ENCODE measurements around the gene MOCOS. TPM values are rescaled to one million over a fixed set of nuclear protein-coding genes. Genes with fewer than 3 reads are reported as not detected.

MOCOS gene
- total RNA-seq, 1 experiment from 2014 or later, result 3.0 TPM

GRCh38 chr18:36269157-36269556, 81.9 kb downstream of the MOCOS start:
- no peaks in the 10 kb centered on the region for H3K36me3 ChIP-seq (ENCODE audit: control insufficient read depth, insufficient read depth, low read length)
- H3K4me1 ChIP-seq (ENCODE audit: control insufficient read depth, insufficient read depth, low read length), result no peaks in the 10 kb centered on the region
- TF ChIP-seq SIN3A (IDR thresholded peaks at IDR 0.05; ENCODE audit: borderline replicate concordance, insufficient read depth, low read depth, low read length) (no peak), POLR2AphosphoS5 (IDR thresholded peaks at IDR 0.05; ENCODE audit: low read depth, low read length) (no peak), TCF7L2 (IDR thresholded peaks at IDR 0.05; ENCODE audit: low read depth, low read length) (no peak), REST (IDR thresholded peaks at IDR 0.05; ENCODE audit: insufficient read depth in 1 of 2, low read depth in 2 of 2, low read length in 1 of 2) (no peak)
- TF ChIP-seq, protein P1, sequence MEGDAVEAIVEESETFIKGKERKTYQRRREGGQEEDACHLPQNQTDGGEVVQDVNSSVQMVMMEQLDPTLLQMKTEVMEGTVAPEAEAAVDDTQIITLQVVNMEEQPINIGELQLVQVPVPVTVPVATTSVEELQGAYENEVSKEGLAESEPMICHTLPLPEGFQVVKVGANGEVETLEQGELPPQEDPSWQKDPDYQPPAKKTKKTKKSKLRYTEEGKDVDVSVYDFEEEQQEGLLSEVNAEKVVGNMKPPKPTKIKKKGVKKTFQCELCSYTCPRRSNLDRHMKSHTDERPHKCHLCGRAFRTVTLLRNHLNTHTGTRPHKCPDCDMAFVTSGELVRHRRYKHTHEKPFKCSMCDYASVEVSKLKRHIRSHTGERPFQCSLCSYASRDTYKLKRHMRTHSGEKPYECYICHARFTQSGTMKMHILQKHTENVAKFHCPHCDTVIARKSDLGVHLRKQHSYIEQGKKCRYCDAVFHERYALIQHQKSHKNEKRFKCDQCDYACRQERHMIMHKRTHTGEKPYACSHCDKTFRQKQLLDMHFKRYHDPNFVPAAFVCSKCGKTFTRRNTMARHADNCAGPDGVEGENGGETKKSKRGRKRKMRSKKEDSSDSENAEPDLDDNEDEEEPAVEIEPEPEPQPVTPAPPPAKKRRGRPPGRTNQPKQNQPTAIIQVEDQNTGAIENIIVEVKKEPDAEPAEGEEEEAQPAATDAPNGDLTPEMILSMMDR (IDR thresholded peaks at IDR 0.05), result no peak
- H3K27me3 ChIP-seq (ENCODE audit: control insufficient read depth, insufficient read depth, low read length), result no peaks in the 10 kb centered on the region
- in situ Hi-C loops (cut with HindIII; ENCODE audit: low pct_unique_long_range_greater_than_20kb, low sequenced_read_pairs), result no loop called here
- ATAC-seq (no peak), DNase-seq (ENCODE audit: low read depth, low spot score) (no peak)
- no TSS peak for BruUV-seq (replicated peaks)
- ChIA-PET POLR2A (no interaction called here), CTCF (no interaction called here)
- intact Hi-C loops (cut with micrococcal nuclease; ENCODE audit: unreplicated experiment), result no loop called here
- H3K9me3 ChIP-seq (ENCODE audit: control insufficient read depth, insufficient read depth, low read depth, low read length), result no peaks in the 10 kb centered on the region
- H3K4me3 ChIP-seq (ENCODE audit: low read depth in 2 of 2, low read length in 2 of 2), result no peak overlapping the region
- H3K27ac ChIP-seq (ENCODE audit: low read length), result no peak overlapping the region

DNA sequence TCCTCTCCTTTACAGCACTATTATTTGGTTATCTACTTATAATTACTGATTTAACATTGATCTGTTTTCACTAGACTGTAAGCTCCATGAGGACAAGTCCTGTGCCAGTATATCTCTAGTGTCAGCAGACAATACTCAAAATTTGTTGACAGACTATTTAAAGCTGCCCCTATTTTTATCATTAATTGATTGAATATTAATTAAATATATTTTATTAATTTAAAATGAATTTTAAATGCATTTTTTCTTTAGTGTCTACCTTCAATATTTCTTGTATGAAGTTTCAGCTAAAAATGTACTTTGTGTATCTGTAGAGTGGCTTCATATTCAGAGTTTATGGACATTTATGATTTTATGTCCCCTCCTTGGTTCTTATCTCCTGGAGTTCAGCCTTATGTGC, 83.9 kb downstream of the MOCOS start:
- DNase-seq (ENCODE audit: low read depth, low spot score) (no peak), ATAC-seq (no peak)
- in situ Hi-C loops (cut with HindIII; ENCODE audit: low pct_unique_long_range_greater_than_20kb, low sequenced_read_pairs) (no loop called here), intact Hi-C loops (cut with micrococcal nuclease; ENCODE audit: unreplicated experiment) (no loop called here)
- Histone ChIP-seq H3K27me3 (ENCODE audit: control insufficient read depth, insufficient read depth, low read length) (no peaks in the 10 kb centered on the region), H3K36me3 (ENCODE audit: control insufficient read depth, insufficient read depth, low read length) (no peaks in the 10 kb centered on the region), H3K4me1 (ENCODE audit: control insufficient read depth, insufficient read depth, low read length) (no peaks in the 10 kb centered on the region), H3K9me3 (ENCODE audit: control insufficient read depth, insufficient read depth, low read depth, low read length) (no peaks in the 10 kb centered on the region), H3K27ac (ENCODE audit: low read length) (no peak overlapping the region), H3K4me3 (ENCODE audit: low read depth in 2 of 2, low read length in 2 of 2) (no peak overlapping the region)
- BruUV-seq (replicated peaks), result no TSS peak
- POLR2A ChIA-PET, result no interaction called here
- CTCF ChIA-PET, result no interaction called here
- TF ChIP-seq SIN3A (IDR thresholded peaks at IDR 0.05; ENCODE audit: borderline replicate concordance, insufficient read depth, low read depth, low read length) (no peak), TCF7L2 (IDR thresholded peaks at IDR 0.05; ENCODE audit: low read depth, low read length) (no peak), POLR2AphosphoS5 (IDR thresholded peaks at IDR 0.05; ENCODE audit: low read depth, low read length) (no peak), REST (IDR thresholded peaks at IDR 0.05; ENCODE audit: insufficient read depth in 1 of 2, low read depth in 2 of 2, low read length in 1 of 2) (no peak)
- TF ChIP-seq, protein P1 (IDR thresholded peaks at IDR 0.05), result no peak
